K562 (cell line): ENCODE measurements around the gene PTBP2. TPM values are rescaled to one million over a fixed set of nuclear protein-coding genes. Genes with fewer than 3 reads are reported as not detected.
"Not testable (repeated sequence)": the region's sequence is repeated elsewhere in the genome, so short reads cannot be mapped to it uniquely, and the experiment has no call there.

ENCODE experiments used
- ATAC-seq: fragments of 200-7000 bp; cut with Tn5 transposase; 3 replicates; pipeline ENCODE4 v1.9.1; 2020; ENCODE audit warnings: moderate library complexity
- BruUV-seq: library from RNA; stranded (reverse); fragments of 400-500 nt; replicated peaks from 2 replicates; lab custom pipeline; 2021; lab: Mats Ljungman, UMichigan
- CTCF ChIA-PET: fragments of 300-600 bp; formaldehyde crosslinking; extraction: SDS; loops from one replicate; lab custom pipeline; 2021; ENCODE audit warnings: low intra/inter-chr PET ratio; lab: Yijun Ruan, JAX
- POLR2A ChIA-PET: fragments of 300-600, 350-650 bp; sonication (Branson Sonifier 250); formaldehyde crosslinking; extraction: SDS; loops from one replicate; lab custom pipeline; 2021; ENCODE audit warnings: antibody characterized with exemption, inconsistent platforms; lab: Yijun Ruan, JAX
- DNase-seq, 4 experiments: peaks; one replicate each; pipeline versions ENCODE4 v3.0.0 to v3.0.0-alpha.2; 2011 to 2018; ENCODE audit warnings: low spot score in 3 of 4, mixed read lengths in 3 of 4; ENCODE audit errors: extremely low read depth in 1 of 4
- FAIRE-seq: peaks from 2 replicates; lab custom pipeline; 2011; peaks lifted over from hg19 to GRCh38; lab: Jason Lieb, UNC
- H2AFZ ChIP-seq: 2 replicates; pipeline ENCODE4 v1.6.0; 2011; ENCODE audit warnings: low read depth, low read length, control low read depth, inconsistent platforms
- H3K27ac ChIP-seq: fragments of 200-600 bp; 3 replicates; pipeline ENCODE4 v1.8.0; 2011; ENCODE audit warnings: low read depth, mild to moderate bottlenecking, control low read depth, inconsistent platforms, low read length, moderate library complexity, mixed read lengths; ENCODE audit errors: extremely low read depth
- H3K27me3 ChIP-seq, 2 experiments: fragments of 300-600 bp in 1 of 2; 2 replicates in 1 of 2; 3 replicates in 1 of 2; pipeline versions ENCODE4 v1.6.0 to v1.8.0; 2011; ENCODE audit warnings: inconsistent platforms in 2 of 2, low read length in 2 of 2, mild to moderate bottlenecking in 1 of 2, mixed read lengths in 1 of 2, moderate library complexity in 1 of 2; ENCODE audit not compliant: control insufficient read depth in 2 of 2, insufficient read depth in 2 of 2
- H3K36me3 ChIP-seq: fragments of 300-600 bp; 3 replicates; pipeline ENCODE4 v1.8.0; 2011; ENCODE audit warnings: mild to moderate bottlenecking, low read length, inconsistent platforms; ENCODE audit not compliant: control insufficient read depth, insufficient read depth
- H3K4me1 ChIP-seq, 2 experiments: fragments of 200-600 bp in 1 of 2; replicated peaks in 1 of 2; 2 replicates in 1 of 2; 3 replicates in 1 of 2; pipeline versions ENCODE4 v1.5.1 to v1.8.0; 2011; ENCODE audit warnings: inconsistent platforms in 2 of 2, low read length in 2 of 2, mild to moderate bottlenecking in 1 of 2, mixed read lengths in 1 of 2, moderate library complexity in 1 of 2; ENCODE audit not compliant: control insufficient read depth in 2 of 2, insufficient read depth in 2 of 2
- H3K4me2 ChIP-seq: 2 replicates; pipeline ENCODE4 v1.6.1; 2011; ENCODE audit warnings: low read length, control low read depth, inconsistent platforms, mixed read lengths; ENCODE audit not compliant: insufficient read depth
- H3K4me3 ChIP-seq: fragments of 200-600 bp; sonication (generic), shearing (Covaris generic); 2 replicates; pipeline ENCODE4 v1.5.1; 2016; ENCODE audit warnings: control low read depth, inconsistent platforms
- H3K79me2 ChIP-seq: fragments of 200-600 bp; 3 replicates; pipeline ENCODE4 v1.8.0; 2011; ENCODE audit warnings: low read length, inconsistent platforms; ENCODE audit not compliant: control insufficient read depth, insufficient read depth
- H3K9ac ChIP-seq, 2 experiments: 2 replicates each; pipeline versions ENCODE4 v1.6.0 to v1.6.1; 2011; ENCODE audit warnings: low read depth in 2 of 2, low read length in 2 of 2, control low read depth in 1 of 2, inconsistent platforms in 1 of 2, mild to moderate bottlenecking in 1 of 2, mixed read lengths in 1 of 2; ENCODE audit not compliant: insufficient read depth in 1 of 2
- H3K9me1 ChIP-seq: one replicate; pipeline ENCODE4 v1.6.0; 2011; ENCODE audit warnings: inconsistent platforms, mild to moderate bottlenecking, low read length, moderate library complexity; ENCODE audit not compliant: control insufficient read depth, insufficient read depth
- H3K9me3 ChIP-seq: replicated peaks from 2 replicates; pipeline ENCODE4 v1.5.1; 2011; ENCODE audit warnings: low read depth, low read length, inconsistent platforms; ENCODE audit not compliant: control insufficient read depth, insufficient read depth
- H4K20me1 ChIP-seq: replicated peaks from 2 replicates; pipeline ENCODE4 v1.6.1; 2011; ENCODE audit warnings: low read length, inconsistent platforms, mixed read lengths; ENCODE audit not compliant: control insufficient read depth, insufficient read depth
- CREM ChIP-seq: IDR thresholded peaks from 2 replicates; pipeline ENCODE4 v1.6.1; 2014; ENCODE audit warnings: antibody characterized with exemption, low read depth
- HIVEP1 ChIP-seq: fragments of 250-450 bp; sonication (Bioruptor Pico); IDR thresholded peaks from 2 replicates; pipeline ENCODE4 v1.4.0; 2020; ENCODE audit warnings: mild to moderate bottlenecking
- KDM5B ChIP-seq: fragments of 200-600 bp; sonication (generic); IDR thresholded peaks from 2 replicates; pipeline ENCODE4 v1.6.1; 2012; ENCODE audit warnings: low read depth, mild to moderate bottlenecking, moderate library complexity, low read length, control low read depth, inconsistent platforms; ENCODE audit not compliant: insufficient replicate concordance
- POLR2G ChIP-seq: fragments of 200-400 bp; formaldehyde crosslinking; IDR thresholded peaks from 2 replicates; pipeline ENCODE4 v1.6.1; 2017; ENCODE audit warnings: low read depth, mild to moderate bottlenecking, antibody characterized with exemption, low read length, moderate library complexity
- ZSCAN32 ChIP-seq: fragments of 450-650 bp; formaldehyde crosslinking; IDR thresholded peaks from 2 replicates; pipeline ENCODE4 v1.4.0; 2020; ENCODE audit warnings: mild to moderate bottlenecking, moderate library complexity
- WGBS: fragments of 100-300 bp; shearing (Covaris generic); methylation state at CpG from one replicate; pipeline ENCODE4 v1.1.6; 2016; ENCODE audit warnings: low coverage, mixed read lengths; ENCODE audit not compliant: insufficient coverage; ENCODE audit errors: missing lambda C conversion rate; 5-methylcytosine and 5-hydroxymethylcytosine counted together
- in situ Hi-C: fragments of 300-500 bp; cut with MboI; formaldehyde crosslinking; loops from 4 replicates; pipeline ENCODE4 v1.15.0; 2018; ENCODE audit warnings: inconsistent platforms, mixed read lengths
- intact Hi-C: fragments of 100-400 bp; cut with micrococcal nuclease; formaldehyde crosslinking; loops from 2 replicates; pipeline ENCODE4 v1.14.2; 2022
- polyA plus RNA-seq, 8 experiments: library from polyadenylated mRNA; depleted of rRNA in 4 of 8; stranded (reverse) in 5 of 8; unstranded in 3 of 8; fragments of >200 nt; fragmentation: Nextera tagmentation in 2 of 8; fragmentation: Illumina TruSeq in 1 of 8; extraction: Ambion mirVana in 2 of 8; extraction: Trizol in 1 of 8; gene quantifications; 2 replicates each; pipeline versions ENCODE4 v1.2.1 to v1.2.3, GENCODE V29; 2011 to 2014; ENCODE audit warnings: inconsistent platforms in 1 of 8, missing spikeins in 1 of 8
- total RNA-seq, 7 experiments: library from RNA; depleted of rRNA in 6 of 7; stranded (reverse); fragments of >200 nt in 6 of 7; fragmentation: Illumina TruSeq in 2 of 7; extraction: Trizol in 2 of 7; gene quantifications; 2 replicates each; pipeline versions ENCODE4 v1.2.1 to v1.2.3, GENCODE V29; 2011 to 2021; ENCODE audit warnings: low replicate concordance in 1 of 7

PTBP2 gene
- total and polyA plus RNA-seq, 9 of the 15 experiments (the other 6 are each of a cell fraction or from before 2014, with no cell fraction given): 9.8 to 30.6 (median 19.0) TPM

- Histone ChIP-seq H3K4me1 (no peaks in the 10 kb centered on the region), H3K4me3 (no peak overlapping the region), H2AFZ (no peak overlapping the region), H3K27me3 (no peaks in the 10 kb centered on the region), H3K36me3 (peaks cover 53% of the 10 kb centered on the region), H3K9me3 (0 out of 2 replicates have a peak, but pooled peaks cover 2% of the 10 kb centered on the region), H3K4me2 (no peak overlapping the region), H3K79me2 (peaks cover 24% of the 10 kb centered on the region; the same call in 2 of the 3 replicates), H3K9ac (no peak overlapping the region), H3K27ac (no peak overlapping the region), H4K20me1 (no peaks in the 10 kb centered on the region), H3K9me1 (no peaks in the 10 kb centered on the region)
- intact Hi-C loops (no loop called here), in situ Hi-C loops (no loop called here)
- no peak for DNase-seq
- FAIRE-seq: no peak
- TF ChIP-seq ZSCAN32 (CRISPR knock-in tag): no peak
- no peak for TF ChIP-seq KDM5B
- no peak for TF ChIP-seq HIVEP1 (CRISPR knock-in tag)
- TF ChIP-seq CREM: no peak
- no TSS peak for BruUV-seq
- WGBS: 100% methylated on average over 1 of the region's 1 CpG
- POLR2A ChIA-PET: no interaction called here
- CTCF ChIA-PET: interaction anchor here (0.5 kb wide), 1 partner anchor 18 kb away, joined by 3 read pairs; no protein-coding TSS in a partner anchor
- ATAC-seq: no peak
Observed at GRCh38 chr1:96756789-96757188, 35.2 kb downstream of the PTBP2 start.

DNA sequence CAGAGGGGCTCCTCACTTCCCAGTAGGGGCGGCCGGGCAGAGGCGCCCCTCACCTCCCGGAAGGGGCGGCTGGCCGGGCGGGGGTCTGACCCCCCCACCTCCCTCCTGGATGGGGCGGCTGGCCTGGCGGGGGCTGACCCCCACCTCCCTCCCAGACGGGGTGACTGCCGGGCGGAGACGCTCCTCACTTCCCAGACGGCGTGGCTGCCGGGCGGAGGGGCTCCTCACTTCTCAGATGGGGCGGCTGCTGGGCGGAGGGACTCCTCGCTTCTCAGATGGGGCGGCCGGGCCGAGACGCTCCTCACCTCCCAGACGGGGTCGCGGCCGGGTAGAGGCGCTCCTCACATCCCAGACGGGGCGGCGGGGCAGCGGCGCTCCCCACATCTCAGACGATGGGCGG lies 41.0 kb downstream of the PTBP2 start:
- H3K4me1 ChIP-seq, H3K4me2 ChIP-seq, H3K4me3 ChIP-seq, DNase-seq, CTCF ChIA-PET, H2AFZ ChIP-seq, intact Hi-C loops, ATAC-seq, POLR2A ChIA-PET, in situ Hi-C loops, BruUV-seq, FAIRE-seq, H4K20me1 ChIP-seq, H3K27ac ChIP-seq, H3K9me3 ChIP-seq, H3K27me3 ChIP-seq, H3K9me1 ChIP-seq, H3K9ac ChIP-seq: not testable (repeated sequence)
- Histone ChIP-seq H3K36me3 (peaks cover 16% of the 10 kb centered on the region), H3K79me2 (peaks cover 47% of the 10 kb centered on the region)
- TF ChIP-seq POLR2G: 0 out of 2 replicates have a peak, but pooled peaks have one; percentile 14
- WGBS: 81% methylated on average over 8 of the region's 36 CpGs
